Breast epithelium (tissue), 3 donors: ENCODE results near the gene BAG5.

Experiments
- CTCF ChIP-seq, 3 donors: fragments of 450-650 bp; IDR thresholded peaks; one replicate each; pipeline ENCODE4 v1.5.1; 2016 to 2017; ENCODE audit warnings: antibody characterized with exemption in 3 of 3, mild to moderate bottlenecking in 3 of 3, moderate library complexity in 3 of 3
- POLR2AphosphoS5 ChIP-seq, 3 donors: sonication (generic); formaldehyde crosslinking; IDR thresholded peaks; one replicate each; pipeline ENCODE4 v1.6.1; 2017; ENCODE audit warnings: antibody characterized with exemption in 3 of 3

GRCh38 chr14:103507751-103508150 is 54.7 kb downstream of the BAG5 start:
- TF ChIP-seq CTCF (IDR thresholded peaks at IDR 0.05) (no peak), POLR2AphosphoS5 (IDR thresholded peaks at IDR 0.05) (no peak)
